Neuronal stem cell (in vitro differentiated cells): ENCODE data around the gene CASK.

ENCODE experiments used
- DNase-seq: peaks from one replicate; pipeline ENCODE4 v3.0.0-alpha.2; 2013; ENCODE audit warnings: low spot score
- H2AFZ ChIP-seq: one replicate; pipeline ENCODE4 v1.6.1; 2013; ENCODE audit warnings: mild to moderate bottlenecking, low read length, inconsistent platforms
- H2AK5ac ChIP-seq: 2 replicates; pipeline ENCODE4 v1.6.1; 2013; ENCODE audit warnings: low read depth, mild to moderate bottlenecking, inconsistent platforms, low read length, moderate library complexity, mixed read lengths
- H2BK120ac ChIP-seq: 2 replicates; pipeline ENCODE4 v1.6.1; 2013; ENCODE audit warnings: low read depth, mild to moderate bottlenecking, inconsistent platforms, low read length, moderate library complexity, mixed read lengths
- H2BK12ac ChIP-seq: one replicate; pipeline ENCODE4 v1.6.1; 2013; ENCODE audit warnings: low read length, inconsistent platforms
- H2BK15ac ChIP-seq: 2 replicates; pipeline ENCODE4 v1.6.1; 2013; ENCODE audit warnings: mild to moderate bottlenecking, low read length, inconsistent platforms, mixed read lengths
- H2BK5ac ChIP-seq: one replicate; pipeline ENCODE4 v1.6.1; 2013; ENCODE audit warnings: inconsistent platforms, mild to moderate bottlenecking, low read length, moderate library complexity
- H3K14ac ChIP-seq: one replicate; pipeline ENCODE4 v1.6.1; 2013; ENCODE audit warnings: low read length, inconsistent platforms
- H3K18ac ChIP-seq: 2 replicates; pipeline ENCODE4 v1.6.1; 2013; ENCODE audit warnings: low read length, inconsistent platforms
- H3K23ac ChIP-seq: 2 replicates; pipeline ENCODE4 v1.6.1; 2013; ENCODE audit warnings: low read depth, mild to moderate bottlenecking, mixed read lengths, low read length, inconsistent platforms; ENCODE audit not compliant: poor library complexity
- H3K27ac ChIP-seq: replicated peaks from 3 replicates; pipeline ENCODE4 v1.5.1; 2013; ENCODE audit warnings: low read length, inconsistent platforms
- H3K27me3 ChIP-seq, 3 experiments: 2 replicates each; pipeline ENCODE4 v1.6.1; 2013; ENCODE audit warnings: low read length in 3 of 3, mild to moderate bottlenecking in 2 of 3, inconsistent platforms in 1 of 3, low read depth in 1 of 3, mixed read lengths in 1 of 3, moderate library complexity in 1 of 3; ENCODE audit not compliant: control insufficient read depth in 3 of 3, insufficient read depth in 3 of 3
- H3K36me3 ChIP-seq, 2 donors: replicated peaks in 1 of 2; 2 replicates each; pipeline ENCODE4 v1.6.1; 2013; ENCODE audit warnings: low read length in 2 of 2; ENCODE audit not compliant: control insufficient read depth in 2 of 2, insufficient read depth in 2 of 2
- H3K4ac ChIP-seq: 2 replicates; pipeline ENCODE4 v1.6.1; 2013; ENCODE audit warnings: inconsistent platforms, mild to moderate bottlenecking, low read length, moderate library complexity
- H3K4me1 ChIP-seq, 2 donors: 1 replicate in 1 of 2; 2 replicates in 1 of 2; pipeline ENCODE4 v1.6.1; 2013; ENCODE audit warnings: low read length in 2 of 2, low read depth in 1 of 2; ENCODE audit not compliant: control insufficient read depth in 2 of 2, insufficient read depth in 1 of 2
- H3K4me2 ChIP-seq: one replicate; pipeline ENCODE4 v1.6.1; 2013; ENCODE audit warnings: mild to moderate bottlenecking, low read length, inconsistent platforms; ENCODE audit not compliant: insufficient read depth, poor library complexity, severe bottlenecking
- H3K4me3 ChIP-seq, 2 donors: 2 replicates each; pipeline ENCODE4 v1.5.1; 2013; ENCODE audit warnings: low read length in 2 of 2, mild to moderate bottlenecking in 2 of 2, inconsistent platforms in 1 of 2, moderate library complexity in 1 of 2
- H3K79me1 ChIP-seq: one replicate; pipeline ENCODE4 v1.6.1; 2013; ENCODE audit warnings: low read depth, mild to moderate bottlenecking, inconsistent platforms, low read length, moderate library complexity
- H3K9ac ChIP-seq: one replicate; pipeline ENCODE4 v1.6.1; 2013; ENCODE audit warnings: mild to moderate bottlenecking, low read depth, low read length, inconsistent platforms; ENCODE audit not compliant: poor library complexity
- H3K9me3 ChIP-seq, 2 donors: replicated peaks in 1 of 2; 2 replicates each; pipeline versions ENCODE3 to v1.6.1; 2013; ENCODE audit warnings: low read length in 2 of 2, mild to moderate bottlenecking in 2 of 2, inconsistent platforms in 1 of 2, low read depth in 1 of 2, mixed read lengths in 1 of 2, moderate library complexity in 1 of 2; ENCODE audit not compliant: control insufficient read depth in 2 of 2, insufficient read depth in 1 of 2
- H4K8ac ChIP-seq: one replicate; pipeline ENCODE4 v1.6.1; 2013; ENCODE audit warnings: low read depth, mild to moderate bottlenecking, inconsistent platforms, low read length, moderate library complexity
- H4K91ac ChIP-seq: one replicate; pipeline ENCODE4 v1.6.1; 2013; ENCODE audit warnings: low read length, low read depth, mild to moderate bottlenecking, inconsistent platforms; ENCODE audit not compliant: poor library complexity
- WGBS, 2 donors: extraction: QIAGEN DNeasy Blood & Tissue Kit; methylation state at CpG; one replicate each; pipeline ENCODE4 v1.1.7; 2013; ENCODE audit warnings: missing lambda C conversion rate in 2 of 2, mixed read lengths in 1 of 2; ENCODE audit not compliant: insufficient read length in 2 of 2, insufficient replicate concordance in 1 of 2; ENCODE audit errors: extremely low coverage in 2 of 2; 5-methylcytosine and 5-hydroxymethylcytosine counted together

CASK gene

DNA sequence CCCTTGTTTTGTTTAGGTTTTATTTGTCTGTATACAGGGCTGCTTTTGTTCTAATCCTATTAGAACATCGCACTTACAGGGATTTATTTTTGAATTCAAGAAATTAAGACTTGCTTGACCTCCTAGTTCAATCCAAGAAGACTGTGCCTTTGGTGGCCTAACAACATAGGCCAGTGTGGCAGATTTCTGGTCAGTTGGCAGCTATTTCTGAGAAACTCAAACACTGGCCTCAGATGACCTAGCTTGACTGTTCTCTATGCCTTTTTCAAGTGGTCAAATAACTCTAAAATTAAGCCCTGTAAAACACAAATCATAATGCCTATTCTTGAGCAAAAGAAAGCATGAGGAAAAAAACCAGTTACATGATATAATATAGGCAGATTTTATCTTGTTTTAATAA is 323.8 kb downstream of the CASK start:
- no peaks in the 10 kb centered on the region for H3K27me3 ChIP-seq
- H3K23ac ChIP-seq, result no peak overlapping the region
- no peak overlapping the region for H3K4ac ChIP-seq
- H2BK12ac ChIP-seq, result no peak overlapping the region
- H2BK5ac ChIP-seq, result no peak overlapping the region
- H3K36me3 ChIP-seq, result no peaks in the 10 kb centered on the region
- no peak overlapping the region for H3K27ac ChIP-seq
- H2BK120ac ChIP-seq, result no peak overlapping the region
- H4K91ac ChIP-seq, result no peak overlapping the region
- H3K4me2 ChIP-seq, result no peak overlapping the region
- no peak overlapping the region for H3K9ac ChIP-seq
- H4K8ac ChIP-seq, result no peak overlapping the region
- peaks cover under 1% of the 10 kb centered on the region for H3K79me1 ChIP-seq
- peaks cover 0 to 3% of the 10 kb centered on the region in 2 donors for H3K4me1 ChIP-seq
- H2BK15ac ChIP-seq, result no peak overlapping the region
- no peak for DNase-seq
- no peak overlapping the region for H2AK5ac ChIP-seq
- H2AFZ ChIP-seq, result no peak overlapping the region
- no peak overlapping the region for H3K14ac ChIP-seq
- H3K4me3 ChIP-seq, result no peak overlapping the region
- H3K18ac ChIP-seq, result no peak overlapping the region
- H3K9me3 ChIP-seq, result peaks cover 0 to 3% of the 10 kb centered on the region in 2 donors
- WGBS, 2 donors, result no CpG with 5 or more reads among the region's 1 CpG

DNA sequence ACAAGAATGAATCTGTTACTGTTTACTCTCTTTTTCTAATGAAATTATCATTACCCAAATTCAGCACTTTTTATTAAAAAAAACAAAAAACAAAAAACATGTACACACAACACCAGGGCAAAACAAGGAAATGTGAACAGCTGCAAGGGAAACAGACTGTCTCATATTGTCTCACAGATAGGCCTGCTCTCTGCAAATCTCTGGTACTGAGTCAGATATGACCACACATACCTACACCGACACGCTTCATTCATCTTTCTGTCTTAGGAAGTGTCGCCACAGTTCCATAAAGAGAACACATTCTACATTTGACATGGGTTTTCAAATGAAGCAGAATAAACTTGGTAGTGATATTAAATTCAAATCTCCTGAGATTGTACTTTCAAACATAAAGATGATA is 326.8 kb downstream of the CASK start:
- Histone ChIP-seq H2BK120ac (no peak overlapping the region), H2AFZ (no peak overlapping the region), H2BK5ac (no peak overlapping the region), H3K23ac (no peak overlapping the region), H3K27ac (no peak overlapping the region), H4K8ac (no peak overlapping the region), H2AK5ac (no peak overlapping the region), H3K14ac (no peak overlapping the region), H2BK12ac (no peak overlapping the region), H3K9me3 (peaks cover 0 to 3% of the 10 kb centered on the region in 2 donors), H3K4me2 (no peak overlapping the region), H3K4me1 (no peaks in the 10 kb centered on the region), H3K18ac (no peak overlapping the region), H3K9ac (no peak overlapping the region), H4K91ac (no peak overlapping the region), H3K4me3 (no peak overlapping the region), H3K36me3 (no peaks in the 10 kb centered on the region), H3K79me1 (peaks cover 2% of the 10 kb centered on the region), H2BK15ac (no peak overlapping the region), H3K4ac (no peak overlapping the region), H3K27me3 (no peaks in the 10 kb centered on the region)
- no peak for DNase-seq
- WGBS, 2 donors, result no CpG with 5 or more reads among the region's 3 CpGs

DNA sequence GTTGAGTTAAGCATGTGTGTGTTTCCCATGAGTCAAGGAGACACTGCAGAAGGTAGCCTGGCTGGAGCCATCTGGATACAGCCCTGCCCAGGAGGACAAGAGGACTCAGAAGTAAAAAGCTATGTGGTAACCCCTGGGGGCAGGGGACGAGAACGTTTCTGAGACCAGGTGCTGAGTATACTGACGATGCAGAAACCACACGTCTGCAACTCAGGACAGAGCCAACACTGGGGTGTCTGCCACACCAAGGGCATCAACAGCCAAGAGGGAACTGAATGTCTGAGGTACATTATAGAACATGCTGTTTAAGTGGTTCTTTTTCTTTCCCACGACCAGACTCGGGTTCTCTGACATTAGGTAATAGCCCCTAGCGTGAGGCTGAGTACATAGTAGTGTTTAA is 328.7 kb downstream of the CASK start:
- H3K18ac ChIP-seq, result no peak overlapping the region
- no peak for DNase-seq
- no peak overlapping the region for H3K27ac ChIP-seq
- no peak overlapping the region for H3K14ac ChIP-seq
- H3K79me1 ChIP-seq, result peaks cover 2% of the 10 kb centered on the region
- H3K4me3 ChIP-seq, result no peak overlapping the region
- H2BK120ac ChIP-seq, result no peak overlapping the region
- no peak overlapping the region for H3K4me2 ChIP-seq
- H4K91ac ChIP-seq, result no peak overlapping the region
- no peaks in the 10 kb centered on the region for H3K4me1 ChIP-seq
- H2BK5ac ChIP-seq, result no peak overlapping the region
- H2BK15ac ChIP-seq, result no peak overlapping the region
- no CpG with 5 or more reads among the region's 7 CpGs for WGBS, 2 donors
- no peaks in the 10 kb centered on the region for H3K36me3 ChIP-seq
- no peak overlapping the region for H2BK12ac ChIP-seq
- no peaks in the 10 kb centered on the region for H3K27me3 ChIP-seq
- no peak overlapping the region for H2AFZ ChIP-seq
- no peak overlapping the region for H4K8ac ChIP-seq
- no peaks in the 10 kb centered on the region for H3K9me3 ChIP-seq
- no peak overlapping the region for H2AK5ac ChIP-seq
- H3K23ac ChIP-seq, result no peak overlapping the region
- H3K9ac ChIP-seq, result no peak overlapping the region
- H3K4ac ChIP-seq, result no peak overlapping the region

DNA sequence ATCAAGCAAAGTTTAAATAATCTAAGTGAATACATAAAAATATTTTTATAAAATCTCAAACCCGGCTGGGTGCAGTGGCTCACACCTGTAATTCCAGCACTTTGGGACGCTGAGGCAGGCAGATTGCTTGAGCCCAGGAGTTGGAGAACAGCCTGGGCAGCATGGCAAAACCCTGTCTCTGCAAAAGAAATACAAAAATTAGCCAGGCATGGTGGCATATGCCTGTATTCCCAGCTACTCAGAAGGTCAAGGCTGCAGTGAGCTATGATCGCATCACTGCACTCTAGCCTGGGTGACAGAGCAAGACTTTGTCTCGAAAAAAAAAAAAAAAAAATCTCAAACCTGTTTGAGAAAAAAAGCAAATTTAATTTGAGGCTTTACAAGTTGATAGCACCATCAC is 331.4 kb downstream of the CASK start:
- H3K23ac ChIP-seq, result no peak overlapping the region
- no peak overlapping the region for H3K27ac ChIP-seq
- no peak overlapping the region for H3K18ac ChIP-seq
- no peak overlapping the region for H2BK5ac ChIP-seq
- no peak overlapping the region for H4K8ac ChIP-seq
- no peak overlapping the region for H4K91ac ChIP-seq
- H3K4me1 ChIP-seq, result no peaks in the 10 kb centered on the region
- peaks cover 2% of the 10 kb centered on the region for H3K79me1 ChIP-seq
- H3K9me3 ChIP-seq, result no peaks in the 10 kb centered on the region
- H2BK15ac ChIP-seq, result no peak overlapping the region
- no CpG with 5 or more reads among the region's 4 CpGs for WGBS, 2 donors
- no peaks in the 10 kb centered on the region for H3K27me3 ChIP-seq
- no peak overlapping the region for H3K14ac ChIP-seq
- no peak overlapping the region for H2BK12ac ChIP-seq
- H3K36me3 ChIP-seq, result no peaks in the 10 kb centered on the region
- H3K9ac ChIP-seq, result no peak overlapping the region
- H3K4ac ChIP-seq, result no peak overlapping the region
- no peak overlapping the region for H3K4me3 ChIP-seq
- H2AFZ ChIP-seq, result no peak overlapping the region
- H3K4me2 ChIP-seq, result no peak overlapping the region
- DNase-seq, result no peak
- no peak overlapping the region for H2BK120ac ChIP-seq
- H2AK5ac ChIP-seq, result no peak overlapping the region
